DND-41 (cell line): Measurements from ENCODE around the gene RPGRIP1L.

Experiments used
- ATAC-seq: fragments of 200-7000 bp; cut with Tn5 transposase; 3 replicates; pipeline ENCODE4 v1.9.1; 2021; ENCODE audit warnings: low read depth; ENCODE audit not compliant: insufficient read depth
- DNase-seq: peaks from one replicate; pipeline ENCODE4 v3.0.0-alpha.2; 2020
- H2AFZ ChIP-seq: 2 replicates; pipeline ENCODE4 v1.6.0; 2012; ENCODE audit warnings: low read depth, low read length
- H3K27ac ChIP-seq: 2 replicates; pipeline ENCODE4 v1.5.1; 2012; ENCODE audit warnings: low read length, inconsistent platforms
- H3K27me3 ChIP-seq: fragments of 200-600 bp; sonication (generic); 2 replicates; pipeline ENCODE4 v1.6.0; 2012; ENCODE audit warnings: low read length, mild to moderate bottlenecking, inconsistent platforms; ENCODE audit not compliant: insufficient read depth, poor library complexity
- H3K36me3 ChIP-seq: 2 replicates; pipeline ENCODE4 v1.5.1; 2012; ENCODE audit warnings: low read length, inconsistent platforms; ENCODE audit not compliant: insufficient read depth
- H3K4me1 ChIP-seq: 2 replicates; pipeline ENCODE4 v1.5.1; 2012; ENCODE audit warnings: mild to moderate bottlenecking, low read length; ENCODE audit not compliant: insufficient read depth
- H3K4me2 ChIP-seq: 2 replicates; pipeline ENCODE4 v1.6.0; 2012; ENCODE audit warnings: mild to moderate bottlenecking, moderate library complexity, low read length, inconsistent platforms; ENCODE audit not compliant: insufficient read depth
- H3K4me3 ChIP-seq, 2 experiments: fragments of 200-600 bp in 1 of 2; shearing (Covaris generic) in 1 of 2; 2 replicates each; pipeline ENCODE4 v1.5.1; 2012 to 2016; ENCODE audit warnings: inconsistent platforms in 2 of 2, low read length in 2 of 2, mild to moderate bottlenecking in 2 of 2, low read depth in 1 of 2, moderate library complexity in 1 of 2
- H3K79me2 ChIP-seq: 2 replicates; pipeline ENCODE4 v1.6.0; 2012; ENCODE audit warnings: low read length, inconsistent platforms; ENCODE audit not compliant: insufficient read depth
- H3K9ac ChIP-seq: 2 replicates; pipeline ENCODE4 v1.6.0; 2012; ENCODE audit warnings: low read depth, mild to moderate bottlenecking, inconsistent platforms, low read length, moderate library complexity
- H3K9me3 ChIP-seq: 2 replicates; pipeline ENCODE4 v1.5.1; 2012; ENCODE audit warnings: low read length, moderate library complexity, mild to moderate bottlenecking, inconsistent platforms; ENCODE audit not compliant: insufficient read depth, severe bottlenecking
- H4K20me1 ChIP-seq: 2 replicates; pipeline ENCODE4 v1.6.0; 2012; ENCODE audit warnings: low read length; ENCODE audit not compliant: insufficient read depth
- CTCF ChIP-seq: IDR thresholded peaks from 2 replicates; pipeline ENCODE4 v1.5.1; 2012; ENCODE audit warnings: borderline replicate concordance, low read length, moderate library complexity, mild to moderate bottlenecking; ENCODE audit not compliant: poor library complexity, severe bottlenecking; ENCODE audit errors: extremely low read depth
- EZH2 ChIP-seq: IDR thresholded peaks from 3 replicates; pipeline ENCODE4 v1.6.1; 2012; ENCODE audit warnings: borderline replicate concordance, low read depth, mild to moderate bottlenecking, moderate library complexity, low read length, inconsistent platforms; ENCODE audit not compliant: severe bottlenecking

Gene RPGRIP1L

DNA sequence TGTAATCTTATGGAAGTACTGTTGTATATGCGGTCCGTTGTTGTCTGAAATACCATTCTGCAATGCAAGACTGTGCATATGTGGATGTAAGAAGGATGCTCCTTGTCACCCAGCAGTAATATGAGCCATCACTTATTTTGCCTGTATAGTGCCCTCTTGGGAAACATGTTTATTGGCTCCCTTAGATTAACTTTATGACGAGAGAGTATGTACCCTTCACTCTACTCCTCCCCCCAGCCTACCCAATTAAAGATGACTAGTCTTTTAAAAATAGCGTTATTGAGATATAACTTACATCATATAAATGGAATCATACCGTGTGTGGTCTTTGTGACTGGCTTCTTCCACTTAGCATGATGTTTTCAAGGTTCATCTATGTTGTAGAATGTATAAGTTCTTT is 33.9 kb upstream of the RPGRIP1L start:
- peaks cover 79% of the 10 kb centered on the region for H3K79me2 ChIP-seq
- H4K20me1 ChIP-seq: peaks cover 34% of the 10 kb centered on the region; the same call in 1 of the 2 replicates

DNA sequence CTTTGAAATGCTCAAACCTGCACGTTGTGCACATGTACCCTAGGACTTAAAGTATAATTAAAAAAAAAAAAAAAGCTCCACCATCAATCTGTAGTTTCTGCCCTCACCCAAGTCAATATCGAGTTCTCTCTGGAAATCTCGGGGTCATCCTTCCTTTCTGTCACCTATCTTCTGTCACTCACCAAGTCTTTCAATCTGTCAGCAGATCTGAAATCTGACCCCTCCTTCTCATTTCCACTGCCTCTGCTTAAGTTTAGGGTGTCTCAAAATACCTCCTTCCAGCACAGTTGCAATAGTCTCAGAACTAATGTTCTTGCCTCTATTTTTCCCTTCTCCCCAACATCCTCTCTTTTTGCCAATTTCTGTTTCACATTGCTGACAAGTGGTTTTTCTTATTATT is 32.6 kb upstream of the RPGRIP1L start:
- H4K20me1 ChIP-seq: peaks cover 32% of the 10 kb centered on the region; the same call in 1 of the 2 replicates
- H3K27me3 ChIP-seq: no peaks in the 10 kb centered on the region
- DNase-seq (no peak), ATAC-seq (no peak)
- H3K36me3 ChIP-seq: no peaks in the 10 kb centered on the region
- H3K79me2 ChIP-seq: peaks cover 72% of the 10 kb centered on the region
- TF ChIP-seq CTCF (no peak), EZH2 (no peak)
- H3K9me3 ChIP-seq: no peaks in the 10 kb centered on the region
- no peak overlapping the region for H3K27ac ChIP-seq
- no peak overlapping the region for H2AFZ ChIP-seq
- no peak overlapping the region for H3K4me2 ChIP-seq
- H3K9ac ChIP-seq: no peak overlapping the region
- H3K4me1 ChIP-seq: no peaks in the 10 kb centered on the region
- H3K4me3 ChIP-seq: no peak overlapping the region

More for the DNA sequence above, 33.9 kb upstream of the RPGRIP1L start:
- no peak overlapping the region for H2AFZ ChIP-seq
- H3K4me1 ChIP-seq: no peaks in the 10 kb centered on the region
- H3K4me2 ChIP-seq: no peak overlapping the region
- H3K9me3 ChIP-seq: no peaks in the 10 kb centered on the region
- H3K27me3 ChIP-seq: no peaks in the 10 kb centered on the region
- H3K4me3 ChIP-seq: no peak overlapping the region
- no peak overlapping the region for H3K9ac ChIP-seq
- no peak for ATAC-seq
- no peak overlapping the region for H3K27ac ChIP-seq
- no peaks in the 10 kb centered on the region for H3K36me3 ChIP-seq
- TF ChIP-seq CTCF: no peak
- no peak for TF ChIP-seq EZH2
- no peak for DNase-seq

GRCh38 chr16:53734908-53735307 is 31.2 kb upstream of the RPGRIP1L start:
- no peak for TF ChIP-seq EZH2
- TF ChIP-seq CTCF: no peak
- Histone ChIP-seq H3K4me3 (no peak overlapping the region), H3K9ac (no peak overlapping the region), H4K20me1 (peaks cover 32% of the 10 kb centered on the region; the same call in 1 of the 2 replicates), H3K4me1 (no peaks in the 10 kb centered on the region), H3K79me2 (peaks cover 73% of the 10 kb centered on the region), H3K9me3 (no peaks in the 10 kb centered on the region), H3K27ac (no peak overlapping the region), H3K4me2 (no peak overlapping the region), H3K36me3 (no peaks in the 10 kb centered on the region), H2AFZ (no peak overlapping the region), H3K27me3 (no peaks in the 10 kb centered on the region)
- DNase-seq (no peak), ATAC-seq (no peak)

DNA sequence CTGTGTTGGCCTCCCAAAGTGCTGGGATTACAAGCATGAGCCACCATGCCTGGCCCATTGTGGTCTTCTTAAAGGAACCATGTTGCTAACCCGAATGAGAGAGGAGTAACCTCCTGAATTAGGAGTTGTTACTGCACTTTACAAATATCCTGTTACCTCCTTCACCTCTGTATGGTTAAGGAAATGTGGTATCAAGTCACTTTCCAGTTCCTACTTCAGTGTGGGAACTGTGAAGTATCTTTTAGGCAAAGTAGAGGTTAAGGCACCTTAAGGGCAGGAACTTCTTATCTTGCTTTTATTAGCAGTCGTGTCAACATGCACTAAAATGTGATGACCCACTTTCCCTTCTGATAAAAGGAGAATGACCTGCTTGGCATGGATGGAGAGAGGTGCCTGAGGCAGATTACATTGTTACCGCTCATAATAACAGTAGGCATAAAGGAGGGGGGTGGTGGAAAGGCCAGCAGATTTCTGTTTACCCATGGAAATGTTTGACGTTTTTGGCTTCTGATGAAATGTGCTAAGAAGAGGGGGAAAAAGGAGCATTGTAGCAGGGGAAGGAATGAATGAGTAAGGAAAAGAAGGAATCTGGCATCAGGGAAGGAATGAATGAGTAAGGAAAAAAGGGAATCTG is 28.8 kb upstream of the RPGRIP1L start:
- Histone ChIP-seq H3K4me1 (no peaks in the 10 kb centered on the region), H3K9ac (no peak overlapping the region), H3K27me3 (no peaks in the 10 kb centered on the region), H3K9me3 (no peaks in the 10 kb centered on the region), H3K79me2 (peaks cover 82% of the 10 kb centered on the region), H3K27ac (no peak overlapping the region), H3K4me3 (no peak overlapping the region), H3K4me2 (no peak overlapping the region), H3K36me3 (no peaks in the 10 kb centered on the region), H2AFZ (no peak overlapping the region), H4K20me1 (peaks cover 34% of the 10 kb centered on the region; the same call in 1 of the 2 replicates)
- TF ChIP-seq CTCF (no peak), EZH2 (no peak)
- no peak for ATAC-seq
- no peak for DNase-seq
